DOHH2 (cell line): ENCODE results near the gene TBXA2R.

Experiments used
- CTCF ChIP-seq: fragments of 200-600 bp; sonication (generic); IDR thresholded peaks from one replicate; pipeline ENCODE4 v1.5.1; 2014; ENCODE audit warnings: antibody characterized with exemption, mild to moderate bottlenecking, low read depth, low read length; ENCODE audit not compliant: poor library complexity, severe bottlenecking
- EZH2phosphoT487 ChIP-seq: fragments of 200-600 bp; sonication (generic); IDR thresholded peaks from 2 replicates; pipeline ENCODE4 v1.6.1; 2017; ENCODE audit warnings: borderline replicate concordance, mild to moderate bottlenecking, antibody characterized with exemption, low read length, moderate library complexity, mixed read lengths

GRCh38 chr19:3563709-3564524 is 42.8 kb downstream of the TBXA2R start:
- TF ChIP-seq CTCF: no peak
- TF ChIP-seq EZH2phosphoT487: no peak
